ENCODE data around the gene INTS11. TPM values are rescaled to one million over a fixed set of nuclear protein-coding genes. Genes with fewer than 3 reads are reported as not detected.
A peak's percentile ranks its signal among the peaks of the same experiment; 100 is the strongest.

Gene INTS11
- total and polyA plus RNA-seq, 9 of the 15 experiments (the other 6 are each of a cell fraction or from before 2014, with no cell fraction given), result 3.6 to 183 (median 110) TPM

- TF ChIP-seq ZNF592 (IDR thresholded peaks at IDR 0.05), result no peak
- TF ChIP-seq SAFB (IDR thresholded peaks at IDR 0.05; ENCODE audit: borderline replicate concordance, low read depth, low read length), result peak; percentile 58; the same call in 1 of the 2 replicates
- TF ChIP-seq MNT (conservative IDR thresholded peaks at IDR 0.05), result peak in 1 of 2 experiments; percentile 78; a peak in 3 of 4 replicates
- TF ChIP-seq SPI1 (IDR thresholded peaks at IDR 0.05; ENCODE audit: borderline replicate concordance, low read depth, low read length), result no peak
- TF ChIP-seq TBP (optimal IDR thresholded peaks at IDR 0.05; ENCODE audit: low read depth, low read length), result peak; percentile 54
- TF ChIP-seq HMGN3 (IDR thresholded peaks at IDR 0.05; ENCODE audit: borderline replicate concordance, extremely low read depth, insufficient read length, low read depth, low read length), result peak; percentile 52
- peak; percentile 52 for TF ChIP-seq SMAD1 (IDR thresholded peaks at IDR 0.05; ENCODE audit: low read depth, low read length, partially characterized antibody)
- TF ChIP-seq E2F3 (CRISPR knock-in tag; IDR thresholded peaks at IDR 0.05), result no peak
- 0 out of 2 replicates have a peak, but pooled peaks have one; percentile 35 for TF ChIP-seq KDM2B (CRISPR knock-in tag; IDR thresholded peaks at IDR 0.05)
- TF ChIP-seq KLF1 (tag; IDR thresholded peaks at IDR 0.05), result no peak
- TF ChIP-seq ZNF224 (CRISPR knock-in tag; IDR thresholded peaks at IDR 0.05), result no peak
- TF ChIP-seq FOXP4 (CRISPR knock-in tag; IDR thresholded peaks at IDR 0.05; ENCODE audit: borderline replicate concordance), result 0 out of 2 replicates have a peak, but pooled peaks have one; percentile 19
- TF ChIP-seq SP1 (CRISPR knock-in tag; IDR thresholded peaks at IDR 0.05), result peak; percentile 90
- TF ChIP-seq ZNF277 (CRISPR knock-in tag; IDR thresholded peaks at IDR 0.05; ENCODE audit: borderline replicate concordance), result no peak
- no peak for TF ChIP-seq TAF9B (IDR thresholded peaks at IDR 0.05; ENCODE audit: partially characterized antibody)
- no peak for TF ChIP-seq HSF4 (CRISPR knock-in tag; IDR thresholded peaks at IDR 0.05; ENCODE audit: borderline replicate concordance)
- TF ChIP-seq ESRRB (CRISPR knock-in tag; IDR thresholded peaks at IDR 0.05; ENCODE audit: borderline replicate concordance), result no peak
Measured at GRCh38 chr1:1324524-1325287, at the start of gene INTS11, which contains the start of gene CPTP (continued).

Measured in K562 (cell line).